OCI-LY7 (cell line): ENCODE data around the gene AFF3.

ENCODE experiments used
- CTCF ChIP-seq: fragments of 200-600 bp; sonication (generic); conservative IDR thresholded peaks from 2 replicates; pipeline ENCODE4 v1.5.1; 2014; ENCODE audit warnings: mild to moderate bottlenecking, antibody characterized with exemption, low read length, moderate library complexity, mixed read lengths
- EZH2phosphoT487 ChIP-seq: fragments of 200-600 bp; sonication (generic); IDR thresholded peaks from 2 replicates; pipeline ENCODE4 v1.6.1; 2018; ENCODE audit warnings: low read depth, borderline replicate concordance, mild to moderate bottlenecking, mixed run types, antibody characterized with exemption, low read length, moderate library complexity, mixed read lengths

- TF ChIP-seq CTCF (no peak), EZH2phosphoT487 (no peak)
These were observed 548.5 kb downstream of the AFF3 start for GRCh38 chr2:99593692-99594427.
